HL-60 (cell line): ENCODE results near the gene APOOL.

Source experiments
- POLR2AphosphoS5 ChIP-seq: IDR thresholded peaks from 2 replicates; pipeline ENCODE4 v1.6.1; 2012; ENCODE audit warnings: low read depth
- REST ChIP-seq: IDR thresholded peaks from 2 replicates; pipeline ENCODE4 v1.6.1; 2012; ENCODE audit warnings: low read depth; ENCODE audit not compliant: insufficient replicate concordance
- SPI1 ChIP-seq: IDR thresholded peaks from 2 replicates; pipeline ENCODE4 v1.6.1; 2012; ENCODE audit warnings: low read depth, mild to moderate bottlenecking, borderline replicate concordance
- TF ChIP-seq, protein P1 (sequence below): IDR thresholded peaks from one replicate; pipeline ENCODE4 v1.5.1; 2011; ENCODE audit warnings: low read length, control low read depth, inconsistent platforms; ENCODE audit not compliant: insufficient read depth

DNA sequence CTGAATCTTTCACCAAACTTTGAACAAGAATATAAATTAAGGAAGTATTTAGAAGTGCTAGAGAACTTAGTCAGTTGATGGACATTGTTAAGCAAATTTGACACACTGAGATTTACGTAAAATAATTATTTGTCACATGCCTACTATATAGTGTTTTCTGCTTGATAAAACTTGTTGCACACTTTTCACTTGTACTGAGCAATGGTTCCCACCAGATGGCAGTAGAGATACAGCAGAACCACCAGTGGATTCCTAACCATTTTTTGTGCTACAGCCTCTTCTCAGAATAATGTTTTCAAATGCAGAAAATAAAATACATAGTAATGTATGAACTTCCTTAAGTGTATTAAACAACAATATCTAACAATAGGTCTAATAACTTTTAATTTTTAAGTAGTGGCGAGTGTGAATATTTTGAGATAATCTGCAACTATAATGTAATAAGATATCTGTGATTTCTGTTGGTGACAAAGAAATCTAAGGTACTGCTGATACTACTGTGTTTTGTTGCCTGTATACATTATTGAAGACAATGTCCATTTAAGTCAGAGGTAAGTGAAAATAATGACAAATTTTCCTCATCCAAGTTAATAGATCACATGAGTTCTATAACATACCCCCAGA lies 81.2 kb downstream of the APOOL start:
- TF ChIP-seq, protein P1, sequence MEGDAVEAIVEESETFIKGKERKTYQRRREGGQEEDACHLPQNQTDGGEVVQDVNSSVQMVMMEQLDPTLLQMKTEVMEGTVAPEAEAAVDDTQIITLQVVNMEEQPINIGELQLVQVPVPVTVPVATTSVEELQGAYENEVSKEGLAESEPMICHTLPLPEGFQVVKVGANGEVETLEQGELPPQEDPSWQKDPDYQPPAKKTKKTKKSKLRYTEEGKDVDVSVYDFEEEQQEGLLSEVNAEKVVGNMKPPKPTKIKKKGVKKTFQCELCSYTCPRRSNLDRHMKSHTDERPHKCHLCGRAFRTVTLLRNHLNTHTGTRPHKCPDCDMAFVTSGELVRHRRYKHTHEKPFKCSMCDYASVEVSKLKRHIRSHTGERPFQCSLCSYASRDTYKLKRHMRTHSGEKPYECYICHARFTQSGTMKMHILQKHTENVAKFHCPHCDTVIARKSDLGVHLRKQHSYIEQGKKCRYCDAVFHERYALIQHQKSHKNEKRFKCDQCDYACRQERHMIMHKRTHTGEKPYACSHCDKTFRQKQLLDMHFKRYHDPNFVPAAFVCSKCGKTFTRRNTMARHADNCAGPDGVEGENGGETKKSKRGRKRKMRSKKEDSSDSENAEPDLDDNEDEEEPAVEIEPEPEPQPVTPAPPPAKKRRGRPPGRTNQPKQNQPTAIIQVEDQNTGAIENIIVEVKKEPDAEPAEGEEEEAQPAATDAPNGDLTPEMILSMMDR: peak; percentile 12
- no peak for TF ChIP-seq REST
- TF ChIP-seq SPI1: no peak
- TF ChIP-seq POLR2AphosphoS5: no peak
